Keratinocyte (primary cell): ENCODE results near the gene GPS1. TPM values are rescaled to one million over a fixed set of nuclear protein-coding genes. Genes with fewer than 3 reads are reported as not detected.

Source experiments
- DNase-seq: peaks from one replicate; pipeline ENCODE4 v3.0.0-alpha.2; 2011; ENCODE audit warnings: low read depth, missing footprints, low spot score
- FAIRE-seq: peaks from 2 replicates; lab custom pipeline; 2011; peaks lifted over from hg19 to GRCh38; lab: Jason Lieb, UNC
- H2AFZ ChIP-seq: 2 replicates; pipeline ENCODE4 v1.6.0; 2012; ENCODE audit warnings: low read length, control low read depth, inconsistent platforms; ENCODE audit not compliant: control insufficient read depth
- H3K27ac ChIP-seq: 2 replicates; pipeline ENCODE4 v1.5.1; 2011; ENCODE audit warnings: low read length; ENCODE audit not compliant: control insufficient read depth, insufficient read depth
- H3K27me3 ChIP-seq: 3 replicates; pipeline ENCODE4 v1.6.0; 2011; ENCODE audit warnings: low read length; ENCODE audit not compliant: control insufficient read depth, insufficient read depth; ENCODE audit errors: extremely low read depth
- H3K36me3 ChIP-seq, 2 experiments: 2 replicates in 1 of 2; 3 replicates in 1 of 2; pipeline ENCODE4 v1.5.1; 2011; ENCODE audit warnings: low read length in 2 of 2, mild to moderate bottlenecking in 1 of 2; ENCODE audit not compliant: control insufficient read depth in 2 of 2, insufficient read depth in 2 of 2; ENCODE audit errors: extremely low read depth in 1 of 2
- H3K4me1 ChIP-seq: 3 replicates; pipeline ENCODE4 v1.5.1; 2011; ENCODE audit warnings: low read length; ENCODE audit not compliant: control insufficient read depth, insufficient read depth; ENCODE audit errors: extremely low read depth
- H3K4me2 ChIP-seq: 3 replicates; pipeline ENCODE4 v1.6.0; 2011; ENCODE audit warnings: low read depth, low read length; ENCODE audit not compliant: control insufficient read depth, insufficient read depth; ENCODE audit errors: extremely low read depth
- H3K4me3 ChIP-seq, 3 experiments: fragments of 200-600 bp in 1 of 3; sonication (generic) in 1 of 3; 2 replicates in 2 of 3; 3 replicates in 1 of 3; pipeline ENCODE4 v1.5.1; 2011 to 2016; ENCODE audit warnings: low read length in 3 of 3, mild to moderate bottlenecking in 3 of 3, control low read depth in 2 of 3, inconsistent platforms in 1 of 3, low read depth in 1 of 3, mixed read lengths in 1 of 3, mixed run types in 1 of 3, moderate library complexity in 1 of 3; ENCODE audit not compliant: control insufficient read depth in 2 of 3, insufficient read depth in 2 of 3; ENCODE audit errors: extremely low read depth in 1 of 3
- H3K79me2 ChIP-seq: 2 replicates; pipeline ENCODE4 v1.6.0; 2012; ENCODE audit warnings: low read length; ENCODE audit not compliant: control insufficient read depth, insufficient read depth
- H3K9ac ChIP-seq: 3 replicates; pipeline ENCODE4 v1.6.0; 2011; ENCODE audit warnings: low read length; ENCODE audit not compliant: control insufficient read depth, insufficient read depth; ENCODE audit errors: extremely low read depth
- H3K9me1 ChIP-seq: 3 replicates; pipeline ENCODE4 v1.6.0; 2011; ENCODE audit warnings: low read length; ENCODE audit not compliant: control insufficient read depth, insufficient read depth; ENCODE audit errors: extremely low read depth
- H3K9me3 ChIP-seq: 2 replicates; pipeline ENCODE4 v1.5.1; 2012; ENCODE audit warnings: low read depth, low read length; ENCODE audit not compliant: control insufficient read depth
- H4K20me1 ChIP-seq: 3 replicates; pipeline ENCODE4 v1.6.0; 2011; ENCODE audit warnings: low read length; ENCODE audit not compliant: control insufficient read depth, insufficient read depth; ENCODE audit errors: extremely low read depth
- EZH2 ChIP-seq: IDR thresholded peaks from one replicate; pipeline ENCODE4 v1.6.1; 2012; ENCODE audit warnings: inconsistent platforms, mild to moderate bottlenecking, low read length, moderate library complexity
- dilution Hi-C: fragments of 300-500 bp; cut with MboI; formaldehyde crosslinking; loops from one replicate; pipeline ENCODE4 v1.7.0; 2020; ENCODE audit warnings: low sequenced_read_pairs; ENCODE audit not compliant: extremely low pct_ligation_motif_present
- polyA plus RNA-seq, 5 experiments: library from polyadenylated mRNA; depleted of rRNA in 3 of 5; stranded (reverse) in 3 of 5; stranded (forward) in 1 of 5; unstranded in 1 of 5; fragments of >200 nt; gene quantifications; 1 replicate in 1 of 5; 2 replicates in 3 of 5; 3 replicates in 1 of 5; pipeline versions ENCODE4 v1.2.1 to v1.2.3, GENCODE V29; 2011 to 2012; ENCODE audit warnings: missing spikeins in 2 of 5, low read depth in 1 of 5, low replicate concordance in 1 of 5
- TF ChIP-seq, protein P1 (sequence below), 3 experiments: IDR thresholded peaks in 1 of 3; conservative IDR thresholded peaks in 1 of 3; optimal IDR thresholded peaks in 1 of 3; 2 replicates in 2 of 3; 3 replicates in 1 of 3; pipeline versions ENCODE3 to v1.5.1; 2011; ENCODE audit warnings: low read length in 3 of 3, mild to moderate bottlenecking in 3 of 3, moderate library complexity in 2 of 3, control low read depth in 1 of 3, inconsistent platforms in 1 of 3; ENCODE audit not compliant: insufficient read depth in 2 of 3; ENCODE audit errors: extremely low read depth in 1 of 3

The GPS1 gene
- polyA plus RNA-seq, 1 donor (not counting 4 experiments of a cell fraction or from before 2014, with no cell fraction given), result 60.4 TPM

DNA sequence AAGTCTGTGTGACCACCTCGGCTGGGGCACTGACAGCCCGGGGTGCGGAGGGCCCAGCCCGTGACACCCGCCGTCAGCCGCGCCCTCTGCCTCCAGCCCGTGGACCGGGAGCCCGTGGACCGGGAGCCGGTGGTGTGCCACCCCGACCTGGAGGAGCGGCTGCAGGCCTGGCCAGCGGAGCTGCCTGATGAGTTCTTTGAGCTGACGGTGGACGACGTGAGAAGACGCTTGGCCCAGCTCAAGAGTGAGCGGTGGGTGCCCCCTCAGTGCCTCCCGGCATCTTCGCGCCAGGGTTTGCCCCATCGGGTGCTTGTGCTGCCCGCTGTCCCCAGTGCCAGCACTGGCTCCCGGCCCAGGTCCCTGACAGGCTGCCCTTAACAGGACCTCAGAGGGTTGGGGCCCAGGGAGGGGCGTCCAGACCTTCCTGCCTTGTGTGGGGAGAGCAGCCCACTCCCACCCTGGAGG lies 42.7 kb upstream of the GPS1 start:
- dilution Hi-C loops, result no loop called here
- no peaks in the 10 kb centered on the region for H3K9me3 ChIP-seq
- FAIRE-seq, result no peak

DNA sequence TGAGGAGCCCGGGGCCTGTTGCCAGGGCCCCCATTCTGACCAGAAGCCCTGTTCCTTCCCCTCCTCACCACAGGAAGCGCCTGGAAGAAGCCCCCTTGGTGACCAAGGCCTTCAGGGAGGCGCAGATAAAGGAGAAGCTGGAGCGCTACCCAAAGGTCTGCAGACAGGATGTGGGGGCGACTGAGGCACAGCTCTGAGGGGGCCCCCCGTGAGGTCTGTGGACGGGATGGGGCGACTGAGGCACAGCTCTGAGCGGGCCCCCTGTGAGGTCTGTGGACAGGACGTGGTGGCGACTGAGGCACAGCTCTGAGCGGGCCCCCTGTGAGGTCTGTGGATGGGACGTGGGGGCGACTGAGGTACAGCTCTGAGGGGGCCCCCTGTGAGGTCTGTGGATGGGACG lies 42.3 kb upstream of the GPS1 start:
- FAIRE-seq (no peak), DNase-seq (no peak)
- Histone ChIP-seq H3K9ac (no peak overlapping the region), H3K4me2 (no peak overlapping the region), H3K36me3 (no peaks in the 10 kb centered on the region), H3K9me3 (no peaks in the 10 kb centered on the region), H3K4me1 (peaks cover 32% of the 10 kb centered on the region), H3K79me2 (no peaks in the 10 kb centered on the region), H3K27ac (no peak overlapping the region), H3K9me1 (no peaks in the 10 kb centered on the region), H3K4me3 (no peak overlapping the region), H4K20me1 (no peaks in the 10 kb centered on the region), H2AFZ (no peak overlapping the region), H3K27me3 (no peaks in the 10 kb centered on the region)
- dilution Hi-C loops, result no loop called here
- no peak for TF ChIP-seq EZH2
- TF ChIP-seq, protein P1, sequence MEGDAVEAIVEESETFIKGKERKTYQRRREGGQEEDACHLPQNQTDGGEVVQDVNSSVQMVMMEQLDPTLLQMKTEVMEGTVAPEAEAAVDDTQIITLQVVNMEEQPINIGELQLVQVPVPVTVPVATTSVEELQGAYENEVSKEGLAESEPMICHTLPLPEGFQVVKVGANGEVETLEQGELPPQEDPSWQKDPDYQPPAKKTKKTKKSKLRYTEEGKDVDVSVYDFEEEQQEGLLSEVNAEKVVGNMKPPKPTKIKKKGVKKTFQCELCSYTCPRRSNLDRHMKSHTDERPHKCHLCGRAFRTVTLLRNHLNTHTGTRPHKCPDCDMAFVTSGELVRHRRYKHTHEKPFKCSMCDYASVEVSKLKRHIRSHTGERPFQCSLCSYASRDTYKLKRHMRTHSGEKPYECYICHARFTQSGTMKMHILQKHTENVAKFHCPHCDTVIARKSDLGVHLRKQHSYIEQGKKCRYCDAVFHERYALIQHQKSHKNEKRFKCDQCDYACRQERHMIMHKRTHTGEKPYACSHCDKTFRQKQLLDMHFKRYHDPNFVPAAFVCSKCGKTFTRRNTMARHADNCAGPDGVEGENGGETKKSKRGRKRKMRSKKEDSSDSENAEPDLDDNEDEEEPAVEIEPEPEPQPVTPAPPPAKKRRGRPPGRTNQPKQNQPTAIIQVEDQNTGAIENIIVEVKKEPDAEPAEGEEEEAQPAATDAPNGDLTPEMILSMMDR (optimal IDR thresholded peaks at IDR 0.05 in 1 of 3, IDR thresholded peaks at IDR 0.05 in 1 of 3, conservative IDR thresholded peaks at IDR 0.05 in 1 of 3; ENCODE audit: extremely low read depth in 1 of 3, insufficient read depth in 2 of 3, low read length in 3 of 3), result no peak

More for the DNA sequence above, 42.7 kb upstream of the GPS1 start:
- Histone ChIP-seq H3K9ac (no peak overlapping the region), H3K9me1 (no peaks in the 10 kb centered on the region), H3K4me1 (peaks cover 33% of the 10 kb centered on the region), H3K4me2 (no peak overlapping the region), H3K4me3 (no peak overlapping the region), H2AFZ (no peak overlapping the region), H3K27ac (no peak overlapping the region), H3K27me3 (no peaks in the 10 kb centered on the region), H3K36me3 (no peaks in the 10 kb centered on the region), H3K79me2 (no peaks in the 10 kb centered on the region), H4K20me1 (no peaks in the 10 kb centered on the region)
- DNase-seq, result no peak
- no peak for TF ChIP-seq EZH2
